Astrocyte of the spinal cord (primary cell): Measurements from ENCODE around the gene PRKD3.

Experiments
- DNase-seq: peaks from one replicate; pipeline ENCODE4 v3.0.0; 2011; ENCODE audit warnings: low read depth, low spot score
- H3K4me3 ChIP-seq: 2 replicates; pipeline ENCODE4 v1.5.1; 2011; ENCODE audit warnings: low read depth, mild to moderate bottlenecking, low read length, moderate library complexity
- in situ Hi-C: cut with HindIII; loops from 2 replicates; pipeline ENCODE4 v1.10.0; 2017; ENCODE audit warnings: low sequenced_read_pairs
- TF ChIP-seq, protein P1 (sequence below): IDR thresholded peaks from 2 replicates; pipeline ENCODE4 v1.5.1; 2012; ENCODE audit warnings: low read depth, mild to moderate bottlenecking, low read length, inconsistent platforms

Gene PRKD3

DNA sequence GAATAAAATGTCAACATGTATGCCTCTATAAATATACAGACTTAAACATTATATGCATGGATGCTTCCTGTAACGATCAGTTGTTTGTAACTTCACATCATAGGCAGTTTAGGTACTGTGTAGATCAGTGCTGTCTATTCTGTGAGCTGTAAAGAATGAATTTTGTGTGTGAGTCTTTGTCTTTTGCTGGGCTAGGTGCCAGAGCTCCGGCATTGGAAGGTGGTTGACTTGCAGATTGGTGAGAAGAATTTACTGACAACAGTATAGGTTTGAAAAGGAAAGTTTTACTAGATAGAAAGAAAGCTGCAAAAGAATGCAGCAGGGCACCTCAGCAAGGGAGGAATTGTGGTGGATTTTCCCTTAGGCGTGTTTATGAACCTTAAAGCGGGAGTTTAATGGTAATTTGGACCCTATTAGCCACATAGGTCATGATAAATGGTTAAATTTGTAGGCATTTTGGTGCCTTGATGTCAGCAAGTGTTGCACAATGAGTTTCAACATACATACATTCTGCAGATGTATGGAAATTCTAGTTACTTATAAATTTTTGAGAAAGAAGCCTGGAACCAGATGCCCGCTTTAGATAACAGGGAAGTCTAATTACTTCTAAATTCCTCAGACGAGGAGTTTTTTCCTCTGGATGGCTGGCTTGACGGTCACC is 13.1 kb upstream of the PRKD3 start:
- H3K4me3 ChIP-seq, result no peak overlapping the region
- in situ Hi-C loops, result no loop called here
- DNase-seq, result no peak
- TF ChIP-seq, protein P1, sequence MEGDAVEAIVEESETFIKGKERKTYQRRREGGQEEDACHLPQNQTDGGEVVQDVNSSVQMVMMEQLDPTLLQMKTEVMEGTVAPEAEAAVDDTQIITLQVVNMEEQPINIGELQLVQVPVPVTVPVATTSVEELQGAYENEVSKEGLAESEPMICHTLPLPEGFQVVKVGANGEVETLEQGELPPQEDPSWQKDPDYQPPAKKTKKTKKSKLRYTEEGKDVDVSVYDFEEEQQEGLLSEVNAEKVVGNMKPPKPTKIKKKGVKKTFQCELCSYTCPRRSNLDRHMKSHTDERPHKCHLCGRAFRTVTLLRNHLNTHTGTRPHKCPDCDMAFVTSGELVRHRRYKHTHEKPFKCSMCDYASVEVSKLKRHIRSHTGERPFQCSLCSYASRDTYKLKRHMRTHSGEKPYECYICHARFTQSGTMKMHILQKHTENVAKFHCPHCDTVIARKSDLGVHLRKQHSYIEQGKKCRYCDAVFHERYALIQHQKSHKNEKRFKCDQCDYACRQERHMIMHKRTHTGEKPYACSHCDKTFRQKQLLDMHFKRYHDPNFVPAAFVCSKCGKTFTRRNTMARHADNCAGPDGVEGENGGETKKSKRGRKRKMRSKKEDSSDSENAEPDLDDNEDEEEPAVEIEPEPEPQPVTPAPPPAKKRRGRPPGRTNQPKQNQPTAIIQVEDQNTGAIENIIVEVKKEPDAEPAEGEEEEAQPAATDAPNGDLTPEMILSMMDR, result no peak

DNA sequence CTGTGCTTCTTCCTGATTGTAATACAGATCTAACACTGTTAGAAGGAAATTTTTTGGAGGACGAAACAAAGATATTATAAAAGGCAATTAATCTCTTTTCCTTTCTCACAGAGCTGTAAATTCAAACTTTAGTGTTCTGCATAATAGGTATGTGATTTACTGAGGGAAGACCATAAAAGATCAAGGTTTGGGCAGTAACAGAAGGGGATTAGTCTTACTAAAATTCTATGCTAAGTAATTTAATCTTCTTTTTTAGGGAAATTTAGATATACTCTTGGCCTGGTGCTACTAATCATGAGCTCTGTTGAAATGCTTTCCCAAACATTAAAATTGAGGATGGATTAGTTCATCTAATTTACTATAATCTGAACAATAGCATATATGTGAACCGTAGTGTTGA is 11.0 kb upstream of the PRKD3 start:
- H3K4me3 ChIP-seq, result no peak overlapping the region
- DNase-seq, result no peak
- in situ Hi-C loops, result no loop called here
- TF ChIP-seq, protein P1, result no peak

DNA sequence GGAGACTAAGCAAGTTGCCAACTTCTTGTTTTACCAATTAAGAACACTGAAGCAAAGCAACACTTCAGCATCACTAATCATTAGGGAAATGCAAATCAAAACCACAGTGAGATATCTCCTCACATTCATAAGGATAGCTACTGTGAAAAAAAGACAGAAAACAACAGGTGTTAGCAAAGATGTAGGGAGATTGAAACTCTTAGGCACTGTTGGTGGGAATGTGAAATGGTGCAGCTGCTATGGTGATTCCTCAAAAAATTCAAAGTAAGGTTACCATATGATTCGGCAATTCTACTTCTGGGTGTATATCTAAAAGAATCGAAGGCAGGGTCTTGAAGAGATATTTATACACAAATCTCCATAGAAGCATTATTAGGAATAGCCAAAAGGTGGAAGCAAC is 8.6 kb upstream of the PRKD3 start:
- in situ Hi-C loops, result no loop called here
- H3K4me3 ChIP-seq, result no peak overlapping the region
- TF ChIP-seq, protein P1, result no peak
- no peak for DNase-seq

DNA sequence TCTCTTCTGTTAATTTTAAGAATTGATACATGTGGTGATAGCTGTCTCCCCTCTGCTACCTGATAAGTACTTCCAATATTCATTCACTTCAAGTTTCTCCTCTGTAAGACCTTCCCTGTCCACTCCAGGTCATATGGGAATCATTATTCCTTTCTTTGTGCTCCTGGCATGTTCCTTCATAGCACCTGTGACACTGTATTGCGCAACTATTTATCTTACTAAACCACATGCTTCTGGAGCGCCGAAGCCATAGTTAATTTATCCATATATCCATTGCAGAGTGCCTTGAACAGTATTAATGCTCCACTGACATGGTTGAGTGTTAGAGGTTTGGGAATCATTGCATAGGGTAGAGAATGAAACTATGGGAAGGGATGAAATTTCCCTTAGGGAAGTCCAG is 7.9 kb upstream of the PRKD3 start:
- no peak for DNase-seq
- H3K4me3 ChIP-seq, result no peak overlapping the region
- in situ Hi-C loops, result no loop called here
- TF ChIP-seq, protein P1, result no peak

DNA sequence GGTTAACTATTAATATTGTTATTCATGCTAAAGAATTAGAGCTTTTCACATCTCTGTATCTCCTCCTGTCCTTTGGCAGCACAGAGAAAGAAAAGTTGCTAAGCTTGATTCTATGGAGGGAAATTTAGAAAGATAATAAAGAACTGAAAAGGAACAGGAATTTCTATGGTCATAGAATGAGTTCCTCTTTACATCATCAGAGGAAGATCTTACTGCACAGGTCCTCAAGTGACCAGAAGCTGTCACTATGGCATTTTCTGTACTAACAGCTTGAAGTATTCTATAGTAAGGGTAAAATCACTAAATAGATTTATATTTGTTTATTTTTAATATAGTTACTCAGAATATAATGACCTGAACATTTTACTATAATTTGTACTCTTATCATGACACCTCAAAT is 6.0 kb upstream of the PRKD3 start:
- TF ChIP-seq, protein P1, result no peak
- no peak for DNase-seq
- H3K4me3 ChIP-seq, result no peak overlapping the region
- in situ Hi-C loops, result no loop called here

DNA sequence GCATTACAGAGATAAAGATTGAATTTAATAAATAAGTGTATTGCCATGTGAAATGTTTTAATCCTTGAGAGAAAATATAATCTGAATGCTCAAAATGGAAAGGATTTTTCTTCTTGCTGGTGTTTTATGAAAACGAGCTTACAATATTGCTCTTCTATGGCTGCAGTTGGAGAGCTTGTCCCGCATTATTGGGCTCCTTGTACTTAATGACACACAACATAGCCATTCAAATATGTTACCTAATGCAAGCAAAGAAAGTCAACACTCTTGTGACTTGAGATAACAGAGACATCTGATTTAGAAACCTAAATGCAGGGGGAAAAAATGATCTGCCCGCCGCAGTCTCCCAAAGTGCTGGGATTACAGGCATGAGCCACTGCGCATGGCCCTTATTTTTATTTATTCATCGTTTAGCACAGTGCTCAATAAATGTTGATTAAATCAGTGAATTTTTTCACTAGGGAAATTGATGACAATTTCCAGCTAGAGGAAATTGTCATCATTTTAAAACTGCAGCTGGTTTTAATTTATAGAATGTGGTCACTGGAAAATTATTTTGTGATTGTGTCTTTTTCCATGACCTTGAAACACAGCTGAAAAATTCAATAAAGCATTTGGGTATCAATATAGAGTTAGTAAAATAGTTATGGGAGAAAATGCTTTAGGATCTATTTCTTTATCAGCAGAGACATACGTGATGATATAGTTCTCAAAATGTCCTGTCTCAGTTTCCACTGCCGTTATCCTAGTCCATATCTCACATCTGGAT is 2.4 kb upstream of the PRKD3 start:
- in situ Hi-C loops, result no loop called here
- H3K4me3 ChIP-seq, result no peak overlapping the region
- TF ChIP-seq, protein P1, result no peak
- no peak for DNase-seq
